ENCODE data around the gene HECW1. TPM values are rescaled to one million over a fixed set of nuclear protein-coding genes. Genes with fewer than 3 reads are reported as not detected.

The HECW1 gene
- total and polyA plus RNA-seq, 4 donors: 0.05 TPM; not detected in 3

DNA sequence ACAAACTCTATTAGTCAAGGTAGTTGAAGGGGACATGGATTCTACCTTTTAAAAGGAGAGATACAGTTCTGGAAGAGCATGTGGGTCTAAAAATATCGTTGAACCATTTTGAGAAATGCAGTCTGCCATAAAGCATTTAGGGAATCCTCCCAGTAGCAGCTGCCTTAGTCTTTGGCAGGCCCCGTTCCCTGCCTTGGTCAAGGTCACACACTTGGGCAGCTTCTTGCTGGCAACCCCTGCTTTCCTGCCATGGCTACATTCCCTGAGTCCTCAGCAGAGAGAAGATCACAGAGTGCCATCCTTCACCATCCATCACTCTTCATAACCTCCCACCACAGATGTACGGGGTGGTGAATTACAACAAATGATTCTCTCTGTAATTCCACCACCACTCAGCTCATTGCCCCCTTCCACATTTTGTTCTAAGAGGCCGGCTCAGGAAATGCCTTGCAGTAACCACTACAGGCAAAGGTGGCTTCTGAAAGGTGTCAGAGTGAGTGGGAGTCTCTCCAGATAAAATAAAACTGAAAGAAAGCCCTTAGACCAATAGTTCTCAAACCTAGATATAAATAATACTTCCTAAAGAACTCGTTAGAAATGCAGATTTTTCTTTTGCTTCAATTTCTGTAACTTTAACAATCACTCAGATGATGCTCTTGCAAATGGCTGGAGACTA lies 349.0 kb downstream of the HECW1 start:
- Histone ChIP-seq H3K27ac (ENCODE audit: low read depth in 1 of 2, low read length in 2 of 2) (no peak overlapping the region), H3K36me3 (ENCODE audit: control insufficient read depth in 4 of 4, insufficient read depth in 3 of 4, low read depth in 1 of 4, low read length in 3 of 4) (no peaks in the 10 kb centered on the region), H3K4me3 (ENCODE audit: low read depth in 1 of 3, low read length in 3 of 3) (no peak overlapping the region), H3K27me3 (ENCODE audit: control insufficient read depth in 4 of 4, insufficient read depth in 4 of 4, low read length in 3 of 4) (no peaks in the 10 kb centered on the region), H3K9me3 (ENCODE audit: control insufficient read depth in 4 of 4, low read length in 3 of 4) (no peaks in the 10 kb centered on the region), H3K9ac (ENCODE audit: low read depth in 1 of 2, low read length in 2 of 2) (no peak overlapping the region), H3K4me1 (ENCODE audit: control insufficient read depth in 4 of 4, insufficient read depth in 4 of 4, low read length in 3 of 4) (peaks cover 8 to 42% (median 31%) of the 10 kb centered on the region in 4 donors)
- no peak for TF ChIP-seq FOXA2 (IDR thresholded peaks at IDR 0.05)
- TF ChIP-seq RAD21 (IDR thresholded peaks at IDR 0.05): no peak
- TF ChIP-seq RXRA (IDR thresholded peaks at IDR 0.05): no peak
- TF ChIP-seq, protein P1, sequence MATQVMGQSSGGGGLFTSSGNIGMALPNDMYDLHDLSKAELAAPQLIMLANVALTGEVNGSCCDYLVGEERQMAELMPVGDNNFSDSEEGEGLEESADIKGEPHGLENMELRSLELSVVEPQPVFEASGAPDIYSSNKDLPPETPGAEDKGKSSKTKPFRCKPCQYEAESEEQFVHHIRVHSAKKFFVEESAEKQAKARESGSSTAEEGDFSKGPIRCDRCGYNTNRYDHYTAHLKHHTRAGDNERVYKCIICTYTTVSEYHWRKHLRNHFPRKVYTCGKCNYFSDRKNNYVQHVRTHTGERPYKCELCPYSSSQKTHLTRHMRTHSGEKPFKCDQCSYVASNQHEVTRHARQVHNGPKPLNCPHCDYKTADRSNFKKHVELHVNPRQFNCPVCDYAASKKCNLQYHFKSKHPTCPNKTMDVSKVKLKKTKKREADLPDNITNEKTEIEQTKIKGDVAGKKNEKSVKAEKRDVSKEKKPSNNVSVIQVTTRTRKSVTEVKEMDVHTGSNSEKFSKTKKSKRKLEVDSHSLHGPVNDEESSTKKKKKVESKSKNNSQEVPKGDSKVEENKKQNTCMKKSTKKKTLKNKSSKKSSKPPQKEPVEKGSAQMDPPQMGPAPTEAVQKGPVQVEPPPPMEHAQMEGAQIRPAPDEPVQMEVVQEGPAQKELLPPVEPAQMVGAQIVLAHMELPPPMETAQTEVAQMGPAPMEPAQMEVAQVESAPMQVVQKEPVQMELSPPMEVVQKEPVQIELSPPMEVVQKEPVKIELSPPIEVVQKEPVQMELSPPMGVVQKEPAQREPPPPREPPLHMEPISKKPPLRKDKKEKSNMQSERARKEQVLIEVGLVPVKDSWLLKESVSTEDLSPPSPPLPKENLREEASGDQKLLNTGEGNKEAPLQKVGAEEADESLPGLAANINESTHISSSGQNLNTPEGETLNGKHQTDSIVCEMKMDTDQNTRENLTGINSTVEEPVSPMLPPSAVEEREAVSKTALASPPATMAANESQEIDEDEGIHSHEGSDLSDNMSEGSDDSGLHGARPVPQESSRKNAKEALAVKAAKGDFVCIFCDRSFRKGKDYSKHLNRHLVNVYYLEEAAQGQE (IDR thresholded peaks at IDR 0.05): no peak
- TF ChIP-seq, protein P2, sequence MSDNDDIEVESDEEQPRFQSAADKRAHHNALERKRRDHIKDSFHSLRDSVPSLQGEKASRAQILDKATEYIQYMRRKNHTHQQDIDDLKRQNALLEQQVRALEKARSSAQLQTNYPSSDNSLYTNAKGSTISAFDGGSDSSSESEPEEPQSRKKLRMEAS (IDR thresholded peaks at IDR 0.05): no peak
- TF ChIP-seq, protein P3, sequence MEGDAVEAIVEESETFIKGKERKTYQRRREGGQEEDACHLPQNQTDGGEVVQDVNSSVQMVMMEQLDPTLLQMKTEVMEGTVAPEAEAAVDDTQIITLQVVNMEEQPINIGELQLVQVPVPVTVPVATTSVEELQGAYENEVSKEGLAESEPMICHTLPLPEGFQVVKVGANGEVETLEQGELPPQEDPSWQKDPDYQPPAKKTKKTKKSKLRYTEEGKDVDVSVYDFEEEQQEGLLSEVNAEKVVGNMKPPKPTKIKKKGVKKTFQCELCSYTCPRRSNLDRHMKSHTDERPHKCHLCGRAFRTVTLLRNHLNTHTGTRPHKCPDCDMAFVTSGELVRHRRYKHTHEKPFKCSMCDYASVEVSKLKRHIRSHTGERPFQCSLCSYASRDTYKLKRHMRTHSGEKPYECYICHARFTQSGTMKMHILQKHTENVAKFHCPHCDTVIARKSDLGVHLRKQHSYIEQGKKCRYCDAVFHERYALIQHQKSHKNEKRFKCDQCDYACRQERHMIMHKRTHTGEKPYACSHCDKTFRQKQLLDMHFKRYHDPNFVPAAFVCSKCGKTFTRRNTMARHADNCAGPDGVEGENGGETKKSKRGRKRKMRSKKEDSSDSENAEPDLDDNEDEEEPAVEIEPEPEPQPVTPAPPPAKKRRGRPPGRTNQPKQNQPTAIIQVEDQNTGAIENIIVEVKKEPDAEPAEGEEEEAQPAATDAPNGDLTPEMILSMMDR (IDR thresholded peaks at IDR 0.05; ENCODE audit: low read depth, low read length, missing input control): no peak
- no peak for TF ChIP-seq YY1 (IDR thresholded peaks at IDR 0.05)
- TF ChIP-seq JUND (IDR thresholded peaks at IDR 0.05): no peak
- no peak for TF ChIP-seq NR2F2 (IDR thresholded peaks at IDR 0.05)
- no peak for TF ChIP-seq HNF4A (conservative IDR thresholded peaks at IDR 0.05)
- no peak for TF ChIP-seq HNF4G (IDR thresholded peaks at IDR 0.05)
- TF ChIP-seq, protein P4, sequence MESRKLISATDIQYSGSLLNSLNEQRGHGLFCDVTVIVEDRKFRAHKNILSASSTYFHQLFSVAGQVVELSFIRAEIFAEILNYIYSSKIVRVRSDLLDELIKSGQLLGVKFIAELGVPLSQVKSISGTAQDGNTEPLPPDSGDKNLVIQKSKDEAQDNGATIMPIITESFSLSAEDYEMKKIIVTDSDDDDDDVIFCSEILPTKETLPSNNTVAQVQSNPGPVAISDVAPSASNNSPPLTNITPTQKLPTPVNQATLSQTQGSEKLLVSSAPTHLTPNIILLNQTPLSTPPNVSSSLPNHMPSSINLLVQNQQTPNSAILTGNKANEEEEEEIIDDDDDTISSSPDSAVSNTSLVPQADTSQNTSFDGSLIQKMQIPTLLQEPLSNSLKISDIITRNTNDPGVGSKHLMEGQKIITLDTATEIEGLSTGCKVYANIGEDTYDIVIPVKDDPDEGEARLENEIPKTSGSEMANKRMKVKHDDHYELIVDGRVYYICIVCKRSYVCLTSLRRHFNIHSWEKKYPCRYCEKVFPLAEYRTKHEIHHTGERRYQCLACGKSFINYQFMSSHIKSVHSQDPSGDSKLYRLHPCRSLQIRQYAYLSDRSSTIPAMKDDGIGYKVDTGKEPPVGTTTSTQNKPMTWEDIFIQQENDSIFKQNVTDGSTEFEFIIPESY (IDR thresholded peaks at IDR 0.05): no peak
- TF ChIP-seq, protein P5, sequence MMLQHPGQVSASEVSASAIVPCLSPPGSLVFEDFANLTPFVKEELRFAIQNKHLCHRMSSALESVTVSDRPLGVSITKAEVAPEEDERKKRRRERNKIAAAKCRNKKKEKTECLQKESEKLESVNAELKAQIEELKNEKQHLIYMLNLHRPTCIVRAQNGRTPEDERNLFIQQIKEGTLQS (IDR thresholded peaks at IDR 0.05): no peak
- TF ChIP-seq GABPA (IDR thresholded peaks at IDR 0.05 in 1 of 2, conservative IDR thresholded peaks at IDR 0.05 in 1 of 2): no peak
- no peak for TF ChIP-seq FOXA1 (IDR thresholded peaks at IDR 0.05)
- WGBS: 90% methylated on average over 5 of the region's 5 CpGs
- DNase-seq (ENCODE audit: low spot score): no peak
